Activated CD8-positive, alpha-beta memory T cell treated with anti-CD3 and anti-CD28 coated beads, Interleukin-2, amount 50 U/mL, for 48 hours (primary cell): ENCODE results near the gene LEAP2.

Experiments used
- DNase-seq: peaks from one replicate; pipeline ENCODE4 v3.0.0-alpha.2; 2020

The LEAP2 gene

GRCh38 chr5:132873119-132873929 is at the start of gene LEAP2:
Gene LEAP2, plus strand, starts transcription at chr5:132873668. Its CDS starts 27 bp downstream, at chr5:132873695.
- no peak for DNase-seq

- no peak for DNase-seq
Measured at GRCh38 chr5:132824426-132824825, 49.0 kb upstream of the LEAP2 start.

DNA sequence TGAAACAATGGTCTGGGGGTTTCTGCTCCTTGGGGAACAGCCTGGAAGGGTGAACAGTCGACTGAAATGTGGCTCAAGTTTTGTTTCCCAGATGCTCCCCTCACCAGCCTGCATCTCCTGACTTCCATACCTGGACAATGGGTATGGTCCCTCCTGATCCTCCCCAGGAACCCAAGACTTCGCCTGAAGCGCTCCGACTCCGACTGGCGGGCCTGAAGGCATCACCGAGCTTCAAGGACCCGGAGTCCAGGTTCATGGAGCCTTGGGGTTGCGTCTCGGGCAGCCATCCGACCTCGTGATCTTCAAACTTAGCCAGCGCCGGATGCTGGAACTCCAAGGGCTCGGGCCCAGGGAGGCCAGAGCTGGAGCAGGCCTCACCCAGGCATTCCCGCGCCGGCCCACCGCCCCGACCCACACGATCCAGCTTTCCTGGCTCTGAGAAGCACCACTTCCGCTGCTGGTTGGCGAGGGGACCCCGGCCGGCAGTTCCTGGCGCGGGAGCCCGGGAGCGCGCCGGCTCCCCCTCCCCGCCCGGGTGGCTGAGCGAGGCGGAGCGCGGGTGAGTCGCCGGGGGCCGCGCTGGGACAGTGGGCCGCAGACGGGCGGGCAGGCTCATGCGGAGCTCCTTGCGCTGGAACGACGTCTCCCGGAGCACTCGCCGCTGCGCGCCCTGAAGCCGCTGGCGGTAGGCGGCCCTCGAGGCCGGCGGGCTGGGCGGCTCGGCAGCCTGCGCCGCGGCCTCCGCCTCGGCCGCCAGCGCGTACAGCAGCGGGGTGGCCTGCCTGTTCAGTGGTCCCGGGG is 48.2 kb upstream of the LEAP2 start:
- DNase-seq: no peak

GRCh38 chr5:132825834-132826391 is 47.6 kb upstream of the LEAP2 start:
- DNase-seq: no peak

- no peak for DNase-seq
Measured at GRCh38 chr5:132826424-132827082, 46.9 kb upstream of the LEAP2 start.

DNA sequence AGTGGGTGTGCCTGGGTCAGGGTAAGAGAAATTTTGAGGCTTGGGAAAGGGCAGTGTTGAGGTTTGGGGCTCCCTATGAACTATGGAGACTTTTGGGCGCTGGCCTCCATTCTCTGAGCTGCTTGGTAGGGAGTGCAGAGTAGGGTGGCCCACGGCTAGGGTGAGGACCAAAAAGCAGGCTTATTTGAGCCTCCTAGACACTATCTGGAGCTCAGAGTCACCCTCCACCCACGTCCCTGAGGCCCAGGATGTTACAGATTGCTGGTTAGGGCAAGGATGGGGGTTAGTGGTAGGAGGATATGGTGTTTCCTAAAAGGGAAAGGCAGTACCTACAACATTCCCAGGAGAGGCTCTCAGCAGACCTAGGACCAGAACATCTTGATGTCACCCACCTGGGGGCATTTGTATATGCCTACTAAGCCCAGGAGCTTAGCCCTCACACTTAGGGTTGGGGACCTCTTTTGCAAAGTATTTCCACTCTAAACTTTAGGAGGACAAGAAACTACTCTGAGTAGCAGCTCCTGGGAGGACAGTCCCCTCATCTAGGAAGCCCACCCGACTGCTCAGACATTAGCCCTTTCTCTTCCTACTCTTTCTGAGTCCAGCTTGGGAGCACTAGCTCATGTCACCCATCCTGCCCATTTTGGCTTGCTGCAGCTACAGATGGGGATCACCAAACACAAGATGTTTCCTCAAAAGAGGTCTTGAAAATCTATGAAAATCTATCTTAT is 45.4 kb upstream of the LEAP2 start:
- peak; percentile 45 for DNase-seq

GRCh38 chr5:132828846-132829494 is 44.5 kb upstream of the LEAP2 start:
- DNase-seq: no peak

GRCh38 chr5:132829742-132830435 is 43.6 kb upstream of the LEAP2 start:
- peak; percentile 87 for DNase-seq

GRCh38 chr5:132830436-132831094 is 42.9 kb upstream of the LEAP2 start, which contains the start of gene SHROOM1:
Gene SHROOM1, minus strand, starts transcription at chr5:132830647. Its CDS starts 4,507 bp downstream, at chr5:132826140.
- DNase-seq: peak; percentile 67

- no peak for DNase-seq
Measured at GRCh38 chr5:132831095-132831860, 42.2 kb upstream of the LEAP2 start.

DNA sequence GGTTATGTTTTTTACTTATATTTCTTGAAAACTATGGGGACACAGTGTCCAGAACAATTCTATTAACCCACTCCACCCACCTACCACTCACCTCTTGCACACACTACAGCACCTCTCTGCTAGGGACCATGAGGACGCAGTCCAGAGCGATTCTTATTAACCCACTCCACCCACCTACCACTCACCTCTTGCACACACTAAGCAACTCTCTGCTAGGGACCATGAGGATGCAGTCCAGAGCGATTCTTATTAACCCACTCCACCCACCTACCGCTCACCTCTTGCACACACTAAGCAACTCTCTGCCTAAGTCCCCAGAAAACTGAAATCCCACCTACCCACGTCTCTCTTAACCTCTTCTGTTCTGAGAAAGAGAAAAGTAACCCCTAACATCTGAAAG is 40.9 kb upstream of the LEAP2 start:
- DNase-seq: no peak

DNA sequence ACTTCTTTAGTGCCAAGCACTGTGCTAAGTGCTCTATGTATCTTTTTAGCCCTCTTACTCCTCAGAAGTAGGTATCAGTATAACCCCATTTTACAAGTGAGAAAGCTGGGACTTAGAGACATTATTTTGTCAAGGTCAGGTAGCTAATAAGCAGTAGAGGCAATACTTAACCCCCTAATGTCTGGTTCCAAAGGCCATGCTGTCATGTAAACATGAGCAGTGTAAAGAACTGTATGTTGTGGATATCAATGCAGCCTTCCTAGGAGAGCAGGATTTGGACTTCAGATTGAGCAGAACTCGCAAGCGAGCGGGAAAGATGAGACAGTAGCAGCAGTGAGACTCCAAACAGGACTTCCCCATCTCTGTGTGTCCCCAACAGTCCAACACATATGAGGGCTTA is 39.4 kb upstream of the LEAP2 start:
- no peak for DNase-seq

GRCh38 chr5:132836852-132837251 is 36.6 kb upstream of the LEAP2 start:
- DNase-seq: peak; percentile 25

DNA sequence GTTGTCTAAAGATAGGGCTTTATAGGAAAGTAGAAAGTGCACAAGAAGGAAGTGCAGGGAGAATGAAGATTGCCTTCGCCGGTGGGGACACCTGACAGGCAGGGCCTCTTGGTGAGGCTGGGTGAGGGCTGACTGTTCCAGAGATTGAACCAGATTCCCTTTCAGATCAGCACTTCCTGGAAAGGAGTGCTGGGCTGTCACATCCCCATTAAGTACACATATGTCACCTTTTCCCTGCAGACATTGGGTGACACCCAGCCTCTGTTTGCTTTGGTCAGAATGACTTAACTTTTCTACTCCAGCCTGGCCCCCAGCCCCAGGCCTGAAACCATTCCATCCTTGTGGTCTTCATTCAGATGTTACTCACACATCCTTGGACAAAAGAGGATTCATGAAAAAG is 35.6 kb upstream of the LEAP2 start:
- peak; percentile 36 for DNase-seq

DNA sequence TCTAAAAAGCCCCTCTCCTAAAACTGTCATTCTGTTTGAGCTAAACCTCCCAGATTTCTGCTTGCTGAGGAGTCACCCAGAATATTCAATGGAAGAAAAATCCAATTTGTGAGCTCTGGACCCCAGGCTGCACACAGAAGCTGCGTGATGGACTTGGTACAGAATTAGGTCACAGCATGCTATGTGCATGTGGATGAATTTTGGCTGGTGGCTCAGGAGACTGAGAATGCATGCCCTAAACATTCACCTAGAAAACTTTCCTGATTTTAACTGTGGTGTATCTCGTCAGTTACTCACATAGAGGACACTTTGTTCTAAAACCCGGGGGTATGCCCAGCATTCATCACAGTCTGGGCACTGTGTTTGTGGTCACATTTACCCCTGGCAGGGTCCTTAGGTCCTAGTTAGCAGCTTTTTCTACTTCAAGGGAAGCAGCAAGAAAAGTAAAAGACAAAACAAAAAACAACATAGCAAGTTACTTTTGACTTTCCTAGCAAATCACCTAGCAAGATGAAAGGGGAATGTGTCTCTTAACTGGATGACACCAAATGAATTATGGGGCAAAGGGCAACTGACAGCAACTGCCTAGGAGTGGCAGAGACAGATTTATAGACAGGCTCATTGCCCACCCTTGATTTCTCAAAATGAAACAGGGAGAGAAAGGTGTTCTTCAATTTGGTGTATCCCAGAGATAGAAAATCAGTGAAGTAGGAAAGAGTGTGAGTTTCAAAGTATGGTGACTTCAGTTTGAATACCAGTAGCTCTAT is 34.8 kb upstream of the LEAP2 start:
- DNase-seq: no peak

- no peak for DNase-seq
Measured at GRCh38 chr5:132839426-132840301, 33.8 kb upstream of the LEAP2 start.

DNA sequence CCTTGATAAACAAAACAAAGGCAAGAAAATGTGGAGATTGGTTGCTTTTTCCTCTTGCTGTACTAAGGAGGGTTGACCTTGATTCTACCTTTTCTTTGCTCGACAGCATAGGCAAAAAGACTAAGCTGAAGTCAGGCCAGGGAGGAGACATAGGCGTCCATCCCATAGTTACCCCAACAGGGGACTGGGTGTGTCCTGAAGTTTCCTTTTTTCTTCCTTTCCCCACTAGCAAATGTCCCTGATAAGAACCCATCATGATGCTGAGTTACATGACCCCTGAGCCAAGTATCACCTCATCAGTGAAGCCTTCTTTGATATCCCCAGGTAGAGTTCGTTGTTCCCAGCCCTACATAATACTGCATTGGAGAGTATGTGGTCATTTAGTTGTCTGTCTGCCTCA is 33.2 kb upstream of the LEAP2 start:
- no peak for DNase-seq

DNA sequence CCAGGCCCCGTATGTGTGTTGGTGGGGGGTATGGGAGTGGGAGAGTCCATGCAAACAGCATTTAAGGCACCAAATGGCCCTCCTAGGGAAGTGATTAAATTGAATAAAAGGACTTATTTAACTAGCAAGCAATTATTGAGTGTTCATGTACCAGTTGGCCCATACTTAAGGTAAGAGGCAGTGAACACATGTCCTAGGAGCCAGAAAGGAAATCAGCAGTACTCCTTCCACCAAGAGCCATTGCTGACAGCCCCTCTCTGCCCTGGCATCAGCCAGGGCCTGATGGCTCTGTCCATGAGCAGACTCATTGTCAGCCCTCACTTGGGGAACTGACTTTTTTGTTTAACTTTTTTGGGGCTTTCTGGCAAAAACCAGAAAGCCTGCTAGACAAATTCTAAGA is 32.6 kb upstream of the LEAP2 start:
- DNase-seq: no peak
